GM19193 (cell line): Measurements from ENCODE around the gene IFNK.

ENCODE experiments used
- POLR2A ChIP-seq: IDR thresholded peaks from 4 replicates; pipeline ENCODE4 v1.6.1; 2011; ENCODE audit not compliant: insufficient read depth, insufficient read length; ENCODE audit errors: extremely low read depth

The IFNK gene

GRCh38 chr9:27499451-27499850 is 24.6 kb upstream of the IFNK start:
- no peak for TF ChIP-seq POLR2A

DNA sequence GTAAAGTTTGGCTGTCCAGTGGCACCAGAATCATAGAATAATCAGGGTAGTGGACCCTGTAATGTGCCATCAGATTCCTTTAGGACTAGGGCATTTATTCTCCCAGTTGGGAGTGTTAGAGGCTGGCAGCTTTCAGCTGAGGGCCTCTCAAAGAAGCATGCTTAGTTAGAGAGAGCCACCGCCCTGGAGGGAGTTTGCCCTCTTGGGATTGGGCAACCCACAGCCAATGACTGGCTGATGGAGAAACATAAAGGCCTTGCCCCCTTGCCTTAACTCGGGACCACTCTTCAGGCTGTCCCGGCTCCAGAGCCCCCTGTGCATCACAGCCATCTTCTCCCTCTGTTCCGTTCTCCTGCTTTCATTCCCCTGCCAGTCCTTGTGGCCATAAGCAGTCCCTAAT is 20.5 kb upstream of the IFNK start:
- TF ChIP-seq POLR2A: no peak

DNA sequence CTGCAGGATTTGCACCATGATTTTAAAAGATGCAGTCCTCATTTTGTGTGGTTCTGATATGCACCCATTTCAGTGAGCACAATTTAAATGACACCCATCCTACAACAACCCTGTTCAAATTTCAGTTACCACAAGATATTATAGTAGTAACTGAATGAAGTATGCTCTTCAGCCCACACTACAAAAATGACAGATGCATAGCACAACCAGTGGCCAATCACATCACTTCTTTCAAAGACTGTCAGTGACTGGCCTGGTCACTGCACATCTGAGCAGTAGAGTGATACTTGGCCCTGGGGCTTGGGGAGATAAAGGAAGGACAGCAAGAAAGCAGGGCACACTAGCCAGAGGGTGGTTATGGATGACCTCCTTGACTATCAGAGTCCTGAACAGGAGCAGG is 19.8 kb upstream of the IFNK start:
- no peak for TF ChIP-seq POLR2A

DNA sequence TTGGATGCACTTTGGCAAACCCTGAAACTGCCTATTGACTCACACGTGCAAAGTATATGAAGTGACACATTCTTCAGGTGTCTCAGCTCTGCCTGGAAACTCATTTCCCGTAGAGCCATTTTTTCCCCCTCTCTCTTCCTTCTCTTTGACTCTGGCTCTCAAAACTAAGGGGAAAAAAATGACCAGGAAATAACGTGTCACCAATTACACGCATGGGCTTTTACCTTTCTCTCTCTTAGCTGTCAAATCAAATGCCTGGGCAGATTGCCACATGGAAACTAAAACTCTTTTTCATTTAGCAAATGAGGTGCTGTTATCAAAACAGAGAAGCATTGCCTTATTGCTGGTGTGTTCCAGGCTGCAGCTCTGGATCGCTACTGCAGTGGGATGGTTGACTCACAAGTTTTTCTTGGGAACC is 18.3 kb upstream of the IFNK start:
- TF ChIP-seq POLR2A: no peak

- no peak for TF ChIP-seq POLR2A
Observed at GRCh38 chr9:27506981-27507380, 17.1 kb upstream of the IFNK start.

DNA sequence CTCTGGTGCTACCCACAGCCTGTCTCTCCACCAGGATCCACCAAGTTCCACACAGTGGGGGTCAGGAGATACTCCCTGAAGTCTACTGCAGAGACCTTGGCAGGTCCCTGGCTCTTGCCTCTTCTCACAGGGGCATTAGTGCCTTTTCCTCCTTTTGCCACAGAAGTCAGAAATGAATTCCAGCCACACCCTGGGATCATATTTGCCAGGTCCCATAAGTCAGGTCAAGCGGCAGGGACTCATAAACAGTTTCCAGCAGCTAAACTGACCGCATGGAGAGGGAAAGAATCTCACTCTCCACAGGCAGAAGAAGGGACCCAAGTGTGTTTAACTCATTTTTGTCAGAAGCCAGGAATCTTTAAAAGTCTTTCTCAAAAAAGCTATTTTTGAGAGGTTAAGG is 13.3 kb upstream of the IFNK start:
- no peak for TF ChIP-seq POLR2A

GRCh38 chr9:27511771-27512170 is 12.3 kb upstream of the IFNK start:
- TF ChIP-seq POLR2A: no peak

DNA sequence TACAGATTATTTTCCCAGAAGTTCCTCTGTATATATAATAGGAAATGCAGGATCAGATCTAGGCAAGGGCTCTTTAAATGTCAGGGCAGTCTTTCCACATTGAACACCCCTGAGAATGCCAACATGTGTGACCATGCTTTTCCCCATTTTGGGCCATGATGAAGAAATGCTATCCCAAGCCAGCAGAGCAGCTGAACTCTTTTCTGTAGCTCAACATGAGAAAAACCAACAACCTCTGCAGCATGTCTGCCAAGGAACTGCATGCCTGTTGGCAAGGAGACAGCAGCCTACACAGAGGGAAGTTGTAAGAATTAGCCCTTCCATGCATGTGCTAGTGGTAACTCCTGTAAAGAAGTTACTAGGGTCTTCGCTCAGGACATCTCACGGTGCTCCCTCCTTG is 9.5 kb upstream of the IFNK start:
- TF ChIP-seq POLR2A: no peak

DNA sequence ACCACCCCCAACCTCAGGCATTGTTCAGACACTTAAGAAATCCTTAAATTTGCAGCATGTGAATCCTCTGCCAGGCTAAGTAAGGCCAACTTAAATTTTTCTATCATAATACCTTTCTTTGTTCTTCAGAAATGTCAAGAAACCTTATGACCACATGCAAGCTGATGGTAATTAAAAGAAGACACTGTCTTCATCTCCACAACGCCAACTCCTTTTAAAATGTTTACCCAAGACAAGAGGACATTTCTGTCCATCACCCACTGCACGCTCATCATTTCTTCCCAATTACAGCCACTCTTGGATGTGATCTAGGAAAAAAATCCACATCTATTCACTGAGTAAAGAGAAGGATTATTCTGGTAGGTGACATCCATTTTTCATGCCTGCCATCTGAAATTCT is 6.1 kb upstream of the IFNK start:
- TF ChIP-seq POLR2A: no peak

DNA sequence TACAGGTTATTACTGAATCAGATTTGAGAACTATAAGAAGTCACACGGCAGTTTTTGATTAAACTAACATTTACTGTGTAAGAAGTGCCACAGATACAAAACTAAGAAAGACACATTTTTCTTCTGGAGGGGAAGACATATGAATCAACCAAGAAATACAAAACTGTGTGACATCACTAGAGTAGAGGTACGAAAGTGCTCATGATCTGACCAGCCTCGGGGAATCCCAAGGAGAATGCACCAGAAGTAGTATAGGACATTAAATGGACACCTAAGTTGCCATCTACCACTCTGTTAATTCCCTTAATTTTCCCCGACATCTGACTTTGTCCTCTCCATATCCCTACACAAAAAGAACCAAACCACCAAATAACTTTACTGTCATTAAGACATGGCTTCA is 5.3 kb upstream of the IFNK start:
- TF ChIP-seq POLR2A: no peak

- no peak for TF ChIP-seq POLR2A
Observed at GRCh38 chr9:27519466-27520465, 4.3 kb upstream of the IFNK start.

- no peak for TF ChIP-seq POLR2A
Observed at GRCh38 chr9:27520986-27521385, 3.1 kb upstream of the IFNK start.

- no peak for TF ChIP-seq POLR2A
Observed at GRCh38 chr9:27523141-27523540, 949 bp upstream of the IFNK start.

GRCh38 chr9:27527702-27528075 is 3.6 kb downstream of the IFNK start:
- TF ChIP-seq POLR2A: no peak

GRCh38 chr9:27528076-27528885 is 4.2 kb downstream of the IFNK start:
- peak; percentile 44 for TF ChIP-seq POLR2A

DNA sequence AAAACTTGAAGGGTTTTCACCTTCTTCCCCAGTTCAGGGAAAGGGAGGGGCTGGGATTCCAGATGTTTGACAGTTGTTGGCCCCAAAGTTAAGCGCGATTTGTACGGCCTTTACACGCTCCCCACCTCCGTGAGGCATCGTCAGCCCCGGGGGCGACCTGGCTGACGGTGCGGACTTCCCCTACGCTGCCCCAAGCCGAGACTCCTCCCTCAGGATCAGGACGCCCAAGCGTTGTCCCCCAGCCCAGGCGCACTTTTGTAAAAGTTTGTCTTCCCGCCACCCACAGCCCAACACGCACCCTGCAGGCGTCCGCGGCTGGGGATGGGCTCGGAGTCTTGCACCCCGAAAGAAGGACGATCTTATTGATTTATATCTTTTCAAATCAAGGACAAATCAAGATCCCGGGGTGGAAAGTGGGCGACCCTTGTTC is 4.8 kb downstream of the IFNK start:
- peak; percentile 22 for TF ChIP-seq POLR2A
